Activated T-cell treated with anti-CD3 and anti-CD28 coated beads, Interleukin-2, amount 50 U/mL, for 4 hours (primary cell): Measurements from ENCODE around the gene DLG2. TPM values are rescaled to one million over a fixed set of nuclear protein-coding genes. Genes with fewer than 3 reads are reported as not detected.
A peak's percentile ranks its signal among the peaks of the same experiment; 100 is the strongest.
"Not testable (repeated sequence)": the region's sequence is repeated elsewhere in the genome, so short reads cannot be mapped to it uniquely, and the experiment has no call there.

Experiments
- ATAC-seq, 2 donors: fragments of 200-7000 bp; cut with Tn5 transposase; one replicate each; pipeline ENCODE4 v1.10.0; 2021
- DNase-seq: peaks from one replicate; pipeline ENCODE4 v3.0.0-alpha.2; 2020
- H3K27me3 Mint-ChIP-seq: one replicate; pipeline ENCODE4 v1.8.0; 2021; ENCODE audit warnings: low read depth, mixed read lengths
- H3K36me3 Mint-ChIP-seq: one replicate; pipeline ENCODE4 v1.8.0; 2022; ENCODE audit warnings: mixed read lengths; ENCODE audit not compliant: insufficient read depth
- H3K4me1 Mint-ChIP-seq: one replicate; pipeline ENCODE4 v1.8.0; 2021; ENCODE audit warnings: low read depth, mixed read lengths
- H3K4me3 Mint-ChIP-seq: one replicate; pipeline ENCODE4 v1.8.0; 2021; ENCODE audit warnings: mild to moderate bottlenecking, moderate library complexity, mixed read lengths
- H3K9me3 Mint-ChIP-seq: one replicate; pipeline ENCODE4 v1.8.0; 2021; ENCODE audit warnings: mixed read lengths
- total RNA-seq, 3 donors: library from RNA; stranded (reverse); gene quantifications; one replicate each; pipeline ENCODE4 v1.2.1, GENCODE V29; 2021

The DLG2 gene
- total RNA-seq, 3 donors from 2014 or later, result 0.54 to 1.3 (median 0.58) TPM

GRCh38 chr11:83611600-83611999 is 2015.5 kb downstream of the DLG2 start:
- no peaks in the 10 kb centered on the region for H3K36me3 Mint-ChIP-seq
- H3K9me3 Mint-ChIP-seq, result no peaks in the 10 kb centered on the region
- no peak for DNase-seq
- no peaks in the 10 kb centered on the region for H3K4me1 Mint-ChIP-seq
- no peak overlapping the region for H3K4me3 Mint-ChIP-seq
- peaks cover 4% of the 10 kb centered on the region for H3K27me3 Mint-ChIP-seq
- no peak for ATAC-seq

DNA sequence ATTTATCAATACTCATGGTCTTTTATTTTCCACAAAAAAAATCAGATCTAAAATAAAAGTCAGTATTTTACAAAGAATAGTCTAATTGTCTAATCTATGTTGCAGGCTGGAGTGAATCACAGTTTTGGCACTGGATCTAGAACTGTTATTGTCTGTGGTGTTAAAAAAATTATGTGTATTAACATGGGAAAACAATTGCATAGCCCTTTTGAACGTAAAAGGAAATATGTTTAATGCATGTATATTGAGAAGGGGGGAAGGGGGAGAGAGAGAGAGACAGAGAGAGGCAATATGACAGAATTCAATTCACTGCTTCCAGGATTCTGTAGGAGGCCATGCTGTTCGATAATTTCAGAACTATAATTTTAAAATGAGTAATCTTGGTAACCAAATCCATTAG is 2016.1 kb downstream of the DLG2 start:
- no peak for ATAC-seq
- H3K4me1 Mint-ChIP-seq, result no peaks in the 10 kb centered on the region
- no peaks in the 10 kb centered on the region for H3K36me3 Mint-ChIP-seq
- no peak overlapping the region for H3K4me3 Mint-ChIP-seq
- H3K9me3 Mint-ChIP-seq, result no peaks in the 10 kb centered on the region
- DNase-seq, result no peak
- peaks cover 4% of the 10 kb centered on the region for H3K27me3 Mint-ChIP-seq

GRCh38 chr11:83609191-83609590 is 2018.0 kb downstream of the DLG2 start:
- no peaks in the 10 kb centered on the region for H3K36me3 Mint-ChIP-seq

GRCh38 chr11:83608571-83608970 is 2018.6 kb downstream of the DLG2 start:
- H3K27me3 Mint-ChIP-seq, result peaks cover 4% of the 10 kb centered on the region
- H3K4me3 Mint-ChIP-seq, result no peak overlapping the region
- DNase-seq (no peak), ATAC-seq (no peak)
- H3K4me1 Mint-ChIP-seq, result no peaks in the 10 kb centered on the region
- H3K36me3 Mint-ChIP-seq, result no peaks in the 10 kb centered on the region
- H3K9me3 Mint-ChIP-seq, result no peaks in the 10 kb centered on the region

More at GRCh38 chr11:83609191-83609590, 2018.0 kb downstream of the DLG2 start:
- no peak for DNase-seq
- Mint-ChIP-seq H3K27me3 (peaks cover 4% of the 10 kb centered on the region), H3K4me3 (no peak overlapping the region), H3K9me3 (no peaks in the 10 kb centered on the region), H3K4me1 (no peaks in the 10 kb centered on the region)
- ATAC-seq, result no peak

DNA sequence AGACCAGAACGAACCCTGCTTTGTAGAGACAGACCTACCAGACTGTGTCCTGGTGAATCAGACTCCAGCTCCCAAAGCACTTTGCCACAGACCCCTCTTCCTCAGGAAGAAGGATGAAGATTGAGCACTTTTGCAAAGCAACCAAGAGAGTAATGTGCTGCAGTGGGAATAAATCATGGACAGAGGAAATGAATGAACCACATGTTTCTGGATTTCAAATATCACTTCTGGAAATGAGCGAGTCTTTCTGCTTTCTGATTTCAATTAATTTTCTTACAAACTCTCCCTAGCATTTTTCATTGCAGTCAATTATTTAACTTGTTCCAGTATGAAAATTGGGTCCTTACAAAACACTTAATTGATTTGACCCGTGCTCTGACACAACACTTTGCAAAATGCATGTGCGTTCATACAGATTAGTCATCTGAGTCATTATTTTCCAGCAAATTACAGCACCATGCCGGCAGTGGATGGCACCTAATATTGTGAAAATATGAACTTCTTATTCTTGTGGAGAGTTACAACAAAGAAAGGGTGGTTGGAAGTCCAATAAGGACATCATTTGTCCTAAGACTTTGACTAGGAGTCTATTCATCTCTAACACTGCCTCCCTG is 2025.1 kb downstream of the DLG2 start:
- H3K27me3 Mint-ChIP-seq, result no peaks in the 10 kb centered on the region
- H3K36me3 Mint-ChIP-seq, result no peaks in the 10 kb centered on the region
- no peak overlapping the region for H3K4me3 Mint-ChIP-seq
- DNase-seq (no peak), ATAC-seq (no peak)
- no peaks in the 10 kb centered on the region for H3K9me3 Mint-ChIP-seq
- no peaks in the 10 kb centered on the region for H3K4me1 Mint-ChIP-seq

- Mint-ChIP-seq H3K27me3 (no peaks in the 10 kb centered on the region), H3K36me3 (no peaks in the 10 kb centered on the region), H3K4me1 (no peaks in the 10 kb centered on the region), H3K9me3 (no peaks in the 10 kb centered on the region), H3K4me3 (no peak overlapping the region)
- DNase-seq, result no peak
- ATAC-seq, result no peak
These were observed 2025.8 kb downstream of the DLG2 start for GRCh38 chr11:83601201-83601913.

GRCh38 chr11:83600661-83601060 is 2026.5 kb downstream of the DLG2 start:
- Mint-ChIP-seq H3K4me3 (no peak overlapping the region), H3K4me1 (no peaks in the 10 kb centered on the region), H3K36me3 (no peaks in the 10 kb centered on the region), H3K9me3 (no peaks in the 10 kb centered on the region), H3K27me3 (no peaks in the 10 kb centered on the region)
- ATAC-seq (no peak), DNase-seq (no peak)

GRCh38 chr11:83599066-83599465 is 2028.1 kb downstream of the DLG2 start:
- H3K36me3 Mint-ChIP-seq, result no peaks in the 10 kb centered on the region
- no peak for ATAC-seq
- no peaks in the 10 kb centered on the region for H3K27me3 Mint-ChIP-seq
- DNase-seq, result no peak
- no peaks in the 10 kb centered on the region for H3K4me1 Mint-ChIP-seq
- H3K4me3 Mint-ChIP-seq, result no peak overlapping the region
- H3K9me3 Mint-ChIP-seq, result no peaks in the 10 kb centered on the region

GRCh38 chr11:83587797-83588196 is 2039.3 kb downstream of the DLG2 start:
- not testable (repeated sequence) for H3K4me3 Mint-ChIP-seq, H3K27me3 Mint-ChIP-seq, H3K4me1 Mint-ChIP-seq, DNase-seq, H3K9me3 Mint-ChIP-seq, H3K36me3 Mint-ChIP-seq, ATAC-seq

- Mint-ChIP-seq H3K36me3 (no peaks in the 10 kb centered on the region), H3K9me3 (no peaks in the 10 kb centered on the region), H3K27me3 (no peaks in the 10 kb centered on the region), H3K4me1 (no peaks in the 10 kb centered on the region), H3K4me3 (no peak overlapping the region)
- ATAC-seq, result peak; percentile 83 to 84
- DNase-seq, result no peak
These were observed 2043.3 kb downstream of the DLG2 start for GRCh38 chr11:83583757-83584366.

DNA sequence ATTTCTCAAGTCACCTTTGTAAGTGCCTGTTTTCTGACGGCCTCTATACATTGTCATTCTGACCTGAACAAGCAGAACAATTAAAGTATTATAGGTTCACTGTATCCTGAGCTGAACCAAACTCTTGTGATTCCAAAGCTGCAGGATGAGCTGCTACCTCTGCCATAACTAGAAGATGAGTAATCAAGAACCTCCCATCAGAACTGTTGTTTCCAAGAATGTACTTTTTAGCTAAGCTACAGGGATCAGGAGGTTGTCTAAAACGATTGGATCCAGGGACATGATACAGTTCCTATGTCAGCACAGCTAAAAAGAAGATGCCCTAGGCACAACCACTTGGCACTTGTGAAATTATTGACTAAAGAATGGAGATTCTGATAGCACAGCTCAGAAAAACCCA is 2052.6 kb downstream of the DLG2 start:
- H3K36me3 Mint-ChIP-seq, result no peaks in the 10 kb centered on the region
- peaks cover 4% of the 10 kb centered on the region for H3K27me3 Mint-ChIP-seq
- ATAC-seq (no peak), DNase-seq (no peak)
- H3K4me1 Mint-ChIP-seq, result no peaks in the 10 kb centered on the region
- no peak overlapping the region for H3K4me3 Mint-ChIP-seq
- H3K9me3 Mint-ChIP-seq, result no peaks in the 10 kb centered on the region

- H3K36me3 Mint-ChIP-seq, result no peaks in the 10 kb centered on the region
- H3K9me3 Mint-ChIP-seq, result no peaks in the 10 kb centered on the region
- H3K4me1 Mint-ChIP-seq, result no peaks in the 10 kb centered on the region
- DNase-seq, result no peak
- ATAC-seq, result no peak
- H3K27me3 Mint-ChIP-seq, result peaks cover 10% of the 10 kb centered on the region
- no peak overlapping the region for H3K4me3 Mint-ChIP-seq
These were observed 2054.3 kb downstream of the DLG2 start for GRCh38 chr11:83572581-83573496.

- Mint-ChIP-seq H3K36me3 (no peaks in the 10 kb centered on the region), H3K27me3 (peaks cover 11% of the 10 kb centered on the region), H3K9me3 (no peaks in the 10 kb centered on the region), H3K4me1 (no peaks in the 10 kb centered on the region), H3K4me3 (no peak overlapping the region)
- DNase-seq (no peak), ATAC-seq (no peak)
These were observed 2055.8 kb downstream of the DLG2 start for GRCh38 chr11:83571302-83571701.

- Mint-ChIP-seq H3K4me3 (no peak overlapping the region), H3K4me1 (no peaks in the 10 kb centered on the region), H3K36me3 (no peaks in the 10 kb centered on the region), H3K27me3 (peaks cover 12% of the 10 kb centered on the region), H3K9me3 (no peaks in the 10 kb centered on the region)
- ATAC-seq, result no peak
- DNase-seq, result no peak
These were observed 2057.9 kb downstream of the DLG2 start for GRCh38 chr11:83569134-83569805.
